Transverse colon (tissue), 4 donors: Measurements from ENCODE around the gene MEX3B. TPM values are rescaled to one million over a fixed set of nuclear protein-coding genes. Genes with fewer than 3 reads are reported as not detected.

ENCODE experiments used
- DNase-seq: peaks from one replicate; pipeline ENCODE4 v3.0.0-alpha.2; 2019
- H3K27ac ChIP-seq, 4 donors: fragments of 200-600 bp; sonication (generic); 2 replicates each; pipeline ENCODE4 v1.5.1; 2016 to 2018; ENCODE audit warnings: inconsistent platforms in 4 of 4
- H3K27me3 ChIP-seq: fragments of 200-600 bp; sonication (generic); 2 replicates; pipeline ENCODE4 v1.5.1; 2017; ENCODE audit warnings: inconsistent platforms
- H3K36me3 ChIP-seq, 4 donors: fragments of 200-600 bp; sonication (generic); 2 replicates each; pipeline ENCODE4 v1.5.1; 2017 to 2019; ENCODE audit warnings: inconsistent platforms in 4 of 4
- H3K4me1 ChIP-seq, 4 donors: fragments of 200-600 bp; sonication (generic); 2 replicates each; pipeline ENCODE4 v1.5.1; 2017 to 2020; ENCODE audit warnings: inconsistent platforms in 4 of 4
- H3K4me3 ChIP-seq, 4 donors: fragments of 200-600 bp; sonication (generic); 1 replicate in 1 of 4; 2 replicates in 3 of 4; pipeline versions ENCODE4 v1.5.1 to v1.6.1; 2017 to 2019; ENCODE audit warnings: inconsistent platforms in 4 of 4
- H3K9me3 ChIP-seq, 2 donors: fragments of 200-600 bp; sonication (generic); 2 replicates each; pipeline ENCODE4 v1.5.1; 2017 to 2019; ENCODE audit warnings: inconsistent platforms in 2 of 2
- CTCF ChIP-seq, 5 experiments: fragments of 200-600 bp in 3 of 5; fragments of 450-650 bp in 2 of 5; sonication (generic) in 3 of 5; IDR thresholded peaks; 1 replicate in 2 of 5; 2 replicates in 3 of 5; pipeline ENCODE4 v1.5.1; 2016 to 2017; ENCODE audit warnings: antibody characterized with exemption in 5 of 5, inconsistent platforms in 3 of 5, mild to moderate bottlenecking in 2 of 5, moderate library complexity in 1 of 5
- EP300 ChIP-seq: sonication (generic); formaldehyde crosslinking; IDR thresholded peaks from one replicate; pipeline ENCODE4 v1.6.1; 2017; ENCODE audit warnings: antibody characterized with exemption, low read depth
- POLR2A ChIP-seq: fragments of 450-650 bp; IDR thresholded peaks from one replicate; pipeline ENCODE4 v1.6.1; 2016; ENCODE audit warnings: antibody characterized with exemption, mild to moderate bottlenecking, moderate library complexity
- POLR2AphosphoS5 ChIP-seq, 3 donors: sonication (generic); formaldehyde crosslinking; IDR thresholded peaks; one replicate each; pipeline ENCODE4 v1.6.1; 2016; ENCODE audit warnings: antibody characterized with exemption in 3 of 3
- WGBS, 2 donors: methylation state at CpG; one replicate each; pipeline ENCODE4 v1.1.5; 2018; ENCODE audit warnings: low coverage in 1 of 2; 5-methylcytosine and 5-hydroxymethylcytosine counted together
- in situ Hi-C, 4 donors: fragments of 200-750 bp; cut with MboI; loops; one replicate each; pipeline versions ENCODE4 v1.15.0 to v1.15.1; 2017; ENCODE audit warnings: low sequenced_read_pairs in 3 of 4, low pct_ligation_motif_present in 1 of 4, low pct_unique_long_range_greater_than_20kb in 1 of 4
- intact Hi-C: fragments of 100-400 bp; cut with DNase I; formaldehyde crosslinking; loops from one replicate; pipeline ENCODE4 v1.15.1; 2023; ENCODE audit warnings: low total_unique reads
- total RNA-seq, 4 donors: library from RNA; depleted of rRNA; stranded (reverse); fragments of >200 nt; gene quantifications; one replicate each; pipeline ENCODE4 v1.1.0, GENCODE V29; 2016

The MEX3B gene
- total RNA-seq, 4 donors from 2014 or later: 0.68 to 14.9 (median 1.7) TPM; not detected in 1

DNA sequence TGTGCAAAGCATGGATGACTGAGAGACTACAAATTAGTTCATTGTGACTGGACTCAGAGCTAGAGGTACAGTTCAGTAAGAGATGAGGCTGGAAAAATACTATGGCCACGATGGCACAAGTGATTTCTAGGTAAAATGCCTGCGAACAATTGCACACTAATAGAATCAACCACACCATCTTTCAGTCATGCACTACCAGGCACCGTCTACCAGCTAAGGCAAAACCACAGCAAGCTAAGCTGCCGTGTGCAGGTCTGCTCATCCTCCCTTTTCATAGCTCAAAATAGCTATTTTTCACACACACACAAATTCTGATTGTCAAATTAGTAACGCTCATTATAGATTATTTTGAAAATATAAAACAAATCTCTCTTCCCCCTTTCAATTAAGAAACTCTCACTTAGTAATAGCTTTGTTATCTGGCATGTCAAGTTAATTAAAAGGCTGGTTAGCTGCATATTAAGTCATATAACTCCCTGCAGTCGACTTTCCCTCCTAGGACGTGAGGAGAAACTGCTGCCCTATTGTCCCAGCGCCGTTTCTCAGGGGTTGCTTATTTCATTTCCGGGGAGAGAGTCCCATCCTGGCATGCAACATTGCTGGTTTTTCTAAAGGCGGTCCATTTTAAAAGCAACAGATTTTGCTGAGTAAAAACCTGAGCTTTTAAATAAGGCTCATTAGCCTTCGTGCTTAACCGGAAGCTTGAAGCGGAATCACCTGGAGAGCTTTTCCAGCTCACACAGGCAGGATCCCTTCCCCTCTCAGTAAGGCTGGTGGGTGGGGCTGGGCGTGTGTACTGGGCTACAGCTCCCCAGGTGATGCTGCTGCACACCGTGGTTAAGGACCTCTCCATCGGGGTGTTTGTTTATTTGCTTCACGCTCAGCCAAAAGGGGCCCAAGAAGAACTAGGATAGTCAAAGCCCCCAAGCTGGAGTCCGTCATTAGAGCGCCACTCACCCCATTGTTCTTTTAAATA is 16.9 kb upstream of the MEX3B start:
- in situ Hi-C loops: loop anchor here in 2 of 4 donors (25.0 kb wide), 1 partner anchor 575 kb away; no protein-coding TSS in a partner anchor
- Histone ChIP-seq H3K4me3 (no peak overlapping the region), H3K27ac (no peak overlapping the region), H3K36me3 (no peaks in the 10 kb centered on the region), H3K9me3 (no peaks in the 10 kb centered on the region), H3K27me3 (peaks cover 62% of the 10 kb centered on the region), H3K4me1 (no peaks in the 10 kb centered on the region)
- intact Hi-C loops: no loop called here
- 33% methylated on average over 11 to 20 of the region's 20 CpGs for WGBS, 2 donors
- no peak for TF ChIP-seq EP300
- TF ChIP-seq POLR2AphosphoS5 (IDR thresholded peaks at IDR 0.05): no peak
- no peak for TF ChIP-seq CTCF (IDR thresholded peaks at IDR 0.05)
- TF ChIP-seq POLR2A: no peak
- no peak for DNase-seq

DNA sequence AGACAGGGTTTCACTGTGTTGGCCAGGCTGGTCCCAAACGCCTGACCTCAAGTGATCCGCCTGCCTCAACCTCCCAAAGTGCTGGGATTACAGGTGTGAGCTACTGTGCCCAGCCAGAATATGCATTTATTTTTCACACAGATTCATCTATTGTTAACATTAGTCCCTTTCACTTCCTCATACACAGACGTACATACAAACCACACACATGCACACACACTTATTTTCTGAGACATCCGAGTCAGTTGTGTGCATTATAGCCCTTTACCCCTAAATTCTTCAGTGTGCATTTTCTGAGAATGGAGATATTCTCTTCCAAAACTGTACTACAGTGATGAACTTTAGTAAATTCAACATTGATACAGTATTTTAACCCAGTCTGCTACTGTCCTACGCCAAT is 15.0 kb upstream of the MEX3B start:
- no peak for TF ChIP-seq POLR2A
- no peak for TF ChIP-seq POLR2AphosphoS5 (IDR thresholded peaks at IDR 0.05)
- no peak for TF ChIP-seq CTCF (IDR thresholded peaks at IDR 0.05)
- TF ChIP-seq EP300: no peak
- peaks cover 81% of the 10 kb centered on the region for H3K27me3 ChIP-seq
- intact Hi-C loops: no loop called here
- no peak overlapping the region for H3K27ac ChIP-seq
- no peak overlapping the region for H3K4me3 ChIP-seq
- no peak for DNase-seq
- H3K36me3 ChIP-seq: no peaks in the 10 kb centered on the region
- H3K9me3 ChIP-seq: no peaks in the 10 kb centered on the region
- H3K4me1 ChIP-seq: no peaks in the 10 kb centered on the region
- WGBS, 2 donors: 72 to 74% methylated on average over 3 to 5 of the region's 5 CpGs
- in situ Hi-C loops: loop anchor here in 2 of 4 donors (25.0 kb wide), 1 partner anchor 574 kb away; no protein-coding TSS in a partner anchor

DNA sequence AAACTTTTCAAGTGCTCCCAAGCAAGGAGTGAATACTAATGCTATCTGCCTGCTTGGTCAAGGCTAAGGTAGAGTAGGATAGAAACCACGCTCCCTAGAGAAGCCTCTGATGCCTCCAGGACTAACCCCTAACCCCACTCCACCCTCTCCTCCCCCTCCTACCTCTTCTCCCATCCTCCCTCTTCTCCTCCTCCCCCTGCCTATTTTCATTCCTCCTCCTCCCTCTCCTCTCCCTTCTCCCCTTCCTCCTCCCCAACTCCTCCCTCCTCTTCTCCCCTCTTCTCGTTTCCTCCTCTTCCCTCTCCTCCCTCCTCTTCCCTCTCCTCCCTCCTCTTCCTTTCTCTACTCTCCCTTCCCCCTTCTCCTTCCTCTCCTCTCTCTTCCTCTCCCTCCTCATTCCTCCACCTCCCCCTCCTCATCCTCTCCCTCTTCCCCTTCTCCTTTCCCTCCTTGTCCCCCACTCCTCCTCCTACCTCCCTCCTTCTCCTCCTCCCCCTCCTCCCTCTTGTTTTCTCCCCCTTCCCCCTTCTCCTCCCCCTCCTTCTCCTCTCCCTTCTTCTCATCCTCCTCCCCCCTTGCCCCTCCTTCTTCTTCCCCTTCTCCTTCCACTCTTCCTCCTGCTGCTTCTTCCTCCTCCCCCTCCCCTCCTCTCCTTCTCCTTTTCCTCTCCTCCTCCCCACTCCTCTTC is 12.8 kb upstream of the MEX3B start:
- no peaks in the 10 kb centered on the region for H3K36me3 ChIP-seq
- H3K4me1 ChIP-seq: no peaks in the 10 kb centered on the region
- no peak for TF ChIP-seq POLR2A
- no peak for TF ChIP-seq CTCF (IDR thresholded peaks at IDR 0.05)
- no peak for TF ChIP-seq EP300
- TF ChIP-seq POLR2AphosphoS5 (IDR thresholded peaks at IDR 0.05): no peak
- no peak overlapping the region for H3K4me3 ChIP-seq
- no peak for DNase-seq
- in situ Hi-C loops: loop anchor here in 2 of 4 donors (25.0 kb wide), 1 partner anchor 571 kb away; no protein-coding TSS in a partner anchor
- 8 to 40% methylated on average over 1 to 2 of the region's 2 CpGs for WGBS, 2 donors
- H3K9me3 ChIP-seq: no peaks in the 10 kb centered on the region
- peaks cover 80% of the 10 kb centered on the region for H3K27me3 ChIP-seq
- intact Hi-C loops: loop anchor here (10.0 kb wide), 1 partner anchor 496 kb away; no protein-coding TSS in a partner anchor
- H3K27ac ChIP-seq: no peak overlapping the region

DNA sequence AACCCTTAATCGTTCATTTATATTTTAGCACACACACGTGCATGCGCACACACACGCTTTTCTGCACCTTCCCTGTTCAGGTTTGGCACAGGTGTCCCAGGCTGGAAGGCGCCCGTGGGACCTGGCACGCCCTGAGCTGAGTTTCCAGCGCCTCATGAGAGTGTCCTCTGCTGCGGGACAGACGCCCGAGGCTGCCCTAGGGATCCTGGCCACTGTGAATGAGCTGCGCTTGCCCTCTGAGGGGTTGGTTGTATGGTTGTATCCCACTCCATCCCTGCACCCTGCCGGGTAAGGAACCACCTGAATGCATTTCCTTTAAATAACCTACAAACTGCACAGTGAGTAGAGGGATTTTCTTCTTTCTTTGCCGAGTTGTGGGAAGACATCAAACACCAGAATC is 12.2 kb upstream of the MEX3B start:
- intact Hi-C loops: loop anchor here (10.0 kb wide), 1 partner anchor 497 kb away; no protein-coding TSS in a partner anchor
- Histone ChIP-seq H3K36me3 (no peaks in the 10 kb centered on the region), H3K9me3 (no peaks in the 10 kb centered on the region), H3K4me3 (no peak overlapping the region), H3K27ac (no peak overlapping the region), H3K27me3 (peaks cover 74% of the 10 kb centered on the region), H3K4me1 (no peaks in the 10 kb centered on the region)
- DNase-seq: no peak
- TF ChIP-seq POLR2AphosphoS5 (IDR thresholded peaks at IDR 0.05) (no peak), POLR2A (no peak), EP300 (no peak), CTCF (IDR thresholded peaks at IDR 0.05) (no peak)
- WGBS, 2 donors: 0 to 13% methylated on average over 2 to 14 of the region's 14 CpGs
- in situ Hi-C loops: loop anchor here in 2 of 4 donors (25.0 kb wide), 1 partner anchor 571 kb away; no protein-coding TSS in a partner anchor
